ENCODE data around the gene CYTL1. TPM values are rescaled to one million over a fixed set of nuclear protein-coding genes. Genes with fewer than 3 reads are reported as not detected.

Gene CYTL1
- total RNA-seq, 1 donor: 0.36 TPM

GRCh38 chr4:5039800-5040199 lies 20.5 kb upstream of the CYTL1 start:
- TF ChIP-seq CTCF (IDR thresholded peaks at IDR 0.05; ENCODE audit: extremely low read depth, low read depth, low read length): no peak
- H3K4me2 ChIP-seq (ENCODE audit: insufficient read depth, low read length): no peak overlapping the region
- no peaks in the 10 kb centered on the region for H4K20me1 ChIP-seq (ENCODE audit: insufficient read depth, low read length)
- H3K4me1 ChIP-seq (ENCODE audit: insufficient read depth, low read length): peaks cover 17% of the 10 kb centered on the region
- no peak overlapping the region for H2AFZ ChIP-seq (ENCODE audit: low read length)
- no peak overlapping the region for H3K4me3 ChIP-seq (ENCODE audit: insufficient read depth, low read length)
- peaks cover 8% of the 10 kb centered on the region for H3K27me3 ChIP-seq (ENCODE audit: insufficient read depth, low read length)
- no peaks in the 10 kb centered on the region for H3K9me3 ChIP-seq (ENCODE audit: low read depth, low read length)
- no peaks in the 10 kb centered on the region for H3K36me3 ChIP-seq (ENCODE audit: insufficient read depth, low read length)
- no peak overlapping the region for H3K27ac ChIP-seq (ENCODE audit: low read depth, low read length)
- no peaks in the 10 kb centered on the region for H3K79me2 ChIP-seq (ENCODE audit: insufficient read depth, low read length)
- no peak for DNase-seq (ENCODE audit: insufficient read length, low spot score, missing footprints)

GRCh38 chr4:5037553-5038551 lies 18.6 kb upstream of the CYTL1 start:
- H3K4me3 ChIP-seq (ENCODE audit: insufficient read depth, low read length): peak overlapping the region; percentile 11
- no peaks in the 10 kb centered on the region for H4K20me1 ChIP-seq (ENCODE audit: insufficient read depth, low read length)
- DNase-seq (ENCODE audit: insufficient read length, low spot score, missing footprints): peak; percentile 94
- H3K36me3 ChIP-seq (ENCODE audit: insufficient read depth, low read length): no peaks in the 10 kb centered on the region
- peak overlapping the region; percentile 64 for H3K27ac ChIP-seq (ENCODE audit: low read depth, low read length)
- H3K4me2 ChIP-seq (ENCODE audit: insufficient read depth, low read length): peak overlapping the region; percentile 56
- peaks cover 25% of the 10 kb centered on the region for H3K4me1 ChIP-seq (ENCODE audit: insufficient read depth, low read length)
- TF ChIP-seq CTCF (IDR thresholded peaks at IDR 0.05; ENCODE audit: extremely low read depth, low read depth, low read length): no peak
- H2AFZ ChIP-seq (ENCODE audit: low read length): peak overlapping the region; percentile 2
- no peaks in the 10 kb centered on the region for H3K9me3 ChIP-seq (ENCODE audit: low read depth, low read length)
- no peaks in the 10 kb centered on the region for H3K79me2 ChIP-seq (ENCODE audit: insufficient read depth, low read length)
- peaks cover 8% of the 10 kb centered on the region for H3K27me3 ChIP-seq (ENCODE audit: insufficient read depth, low read length)

- no peak for TF ChIP-seq CTCF (IDR thresholded peaks at IDR 0.05; ENCODE audit: extremely low read depth, low read depth, low read length)
- Histone ChIP-seq H3K36me3 (ENCODE audit: insufficient read depth, low read length) (no peaks in the 10 kb centered on the region), H3K4me1 (ENCODE audit: insufficient read depth, low read length) (peaks cover 25% of the 10 kb centered on the region), H3K27ac (ENCODE audit: low read depth, low read length) (no peak overlapping the region), H3K4me3 (ENCODE audit: insufficient read depth, low read length) (no peak overlapping the region), H3K4me2 (ENCODE audit: insufficient read depth, low read length) (no peak overlapping the region), H3K9me3 (ENCODE audit: low read depth, low read length) (no peaks in the 10 kb centered on the region), H3K27me3 (ENCODE audit: insufficient read depth, low read length) (no peaks in the 10 kb centered on the region), H4K20me1 (ENCODE audit: insufficient read depth, low read length) (no peaks in the 10 kb centered on the region), H2AFZ (ENCODE audit: low read length) (no peak overlapping the region), H3K79me2 (ENCODE audit: insufficient read depth, low read length) (no peaks in the 10 kb centered on the region)
- DNase-seq (ENCODE audit: insufficient read length, low spot score, missing footprints): no peak
Observed at GRCh38 chr4:5036239-5036638, 17.0 kb upstream of the CYTL1 start.

GRCh38 chr4:5034206-5034605 lies 14.9 kb upstream of the CYTL1 start:
- Histone ChIP-seq H3K4me3 (ENCODE audit: insufficient read depth, low read length) (no peak overlapping the region), H4K20me1 (ENCODE audit: insufficient read depth, low read length) (no peaks in the 10 kb centered on the region), H2AFZ (ENCODE audit: low read length) (no peak overlapping the region), H3K36me3 (ENCODE audit: insufficient read depth, low read length) (no peaks in the 10 kb centered on the region), H3K27ac (ENCODE audit: low read depth, low read length) (no peak overlapping the region), H3K27me3 (ENCODE audit: insufficient read depth, low read length) (no peaks in the 10 kb centered on the region), H3K9me3 (ENCODE audit: low read depth, low read length) (no peaks in the 10 kb centered on the region), H3K79me2 (ENCODE audit: insufficient read depth, low read length) (no peaks in the 10 kb centered on the region), H3K4me1 (ENCODE audit: insufficient read depth, low read length) (peaks cover 25% of the 10 kb centered on the region), H3K4me2 (ENCODE audit: insufficient read depth, low read length) (no peak overlapping the region)
- DNase-seq (ENCODE audit: insufficient read length, low spot score, missing footprints): no peak
- TF ChIP-seq CTCF (IDR thresholded peaks at IDR 0.05; ENCODE audit: extremely low read depth, low read depth, low read length): no peak
